ENCODE results near the gene CRYGC. TPM values are rescaled to one million over a fixed set of nuclear protein-coding genes. Genes with fewer than 3 reads are reported as not detected.
"Not testable (repeated sequence)": the region's sequence is repeated elsewhere in the genome, so short reads cannot be mapped to it uniquely, and the experiment has no call there.

Gene CRYGC
- total RNA-seq, 2 donors from 2014 or later = not detected

- DNase-seq (ENCODE audit: low spot score) = no peak
- intact Hi-C loops (cut with DNase I) = no loop called here
Observed at GRCh38 chr2:208099682-208100470, 29.8 kb downstream of the CRYGC start.

GRCh38 chr2:208098701-208099100 is 30.9 kb downstream of the CRYGC start:
- DNase-seq (ENCODE audit: low spot score); intact Hi-C loops (cut with DNase I): not testable (repeated sequence)

- intact Hi-C loops (cut with DNase I) = no loop called here
- DNase-seq (ENCODE audit: low spot score) = no peak
Observed at GRCh38 chr2:208098267-208098666, 31.4 kb downstream of the CRYGC start.

GRCh38 chr2:208097801-208098200 is 31.8 kb downstream of the CRYGC start:
- no peak for DNase-seq (ENCODE audit: low spot score)
- intact Hi-C loops (cut with DNase I) = no loop called here

DNA sequence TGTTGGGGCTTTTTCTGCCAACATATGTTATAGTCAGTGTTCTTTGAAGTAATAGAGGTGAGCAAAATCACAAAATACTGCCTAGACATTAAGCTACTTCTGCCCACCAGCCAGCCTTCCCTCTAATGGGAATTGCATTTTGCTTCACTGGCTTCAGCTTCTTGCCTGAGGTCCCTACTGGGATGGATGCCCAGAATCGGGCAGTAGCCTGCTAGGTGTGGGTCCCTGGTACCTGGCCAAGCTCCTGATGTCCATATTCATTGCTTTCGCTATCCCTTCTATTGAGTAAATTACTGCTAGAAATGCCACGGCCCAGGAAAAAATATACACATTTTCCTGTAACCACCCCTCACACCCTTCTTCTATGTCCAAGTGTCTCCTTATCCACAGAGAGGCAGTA is 32.3 kb downstream of the CRYGC start:
- no peak for DNase-seq (ENCODE audit: low spot score)
- intact Hi-C loops (cut with DNase I) = no loop called here

DNA sequence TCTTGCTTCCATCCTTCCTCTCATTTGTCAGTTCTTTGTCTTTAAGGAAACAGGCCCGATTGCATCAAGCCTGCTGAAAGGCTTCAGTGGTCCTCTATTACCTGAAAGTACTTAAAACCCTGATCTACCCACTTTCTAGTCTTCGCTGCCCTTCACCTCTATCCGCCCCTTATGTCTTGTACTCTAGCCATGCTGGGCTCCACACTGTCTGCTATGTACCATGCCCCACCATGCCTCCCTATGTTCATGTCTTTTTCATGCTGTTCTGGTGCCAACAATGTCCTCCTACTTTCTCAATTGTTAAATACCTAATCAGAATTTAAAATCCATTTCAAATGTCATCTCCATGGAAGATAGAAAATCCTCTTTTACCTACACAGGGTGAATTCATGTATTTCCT is 33.5 kb downstream of the CRYGC start:
- intact Hi-C loops (cut with DNase I) = no loop called here
- no peak for DNase-seq (ENCODE audit: low spot score)

- DNase-seq (ENCODE audit: low spot score) = no peak
- intact Hi-C loops (cut with DNase I) = no loop called here
Observed at GRCh38 chr2:208093128-208093527, 36.5 kb downstream of the CRYGC start.

GRCh38 chr2:208092093-208092832 is 37.4 kb downstream of the CRYGC start:
- DNase-seq (ENCODE audit: low spot score) = no peak
- intact Hi-C loops (cut with DNase I) = no loop called here

DNA sequence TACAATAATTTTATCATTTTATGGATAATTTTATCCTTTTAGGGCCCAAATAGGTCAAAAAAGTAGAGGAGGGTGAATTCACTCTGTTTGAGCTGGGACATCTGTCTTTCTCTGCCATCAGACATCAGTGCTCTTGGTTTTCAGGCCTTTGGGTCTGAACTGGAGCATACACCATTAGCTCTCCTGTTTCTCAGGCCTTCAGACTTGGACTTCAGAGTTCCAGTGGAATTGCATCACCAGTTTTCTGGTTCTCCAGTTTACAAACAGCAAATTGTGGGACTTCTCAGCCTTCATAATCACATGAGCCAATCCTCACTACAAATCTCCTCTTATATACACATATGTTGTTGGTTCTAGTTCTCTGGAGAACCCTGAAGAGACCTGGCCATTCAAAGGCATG is 39.2 kb downstream of the CRYGC start:
- no peak for DNase-seq (ENCODE audit: low spot score)
- intact Hi-C loops (cut with DNase I) = no loop called here

GRCh38 chr2:208086029-208086428 is 43.6 kb downstream of the CRYGC start:
- intact Hi-C loops (cut with DNase I) = no loop called here
- no peak for DNase-seq (ENCODE audit: low spot score)

- DNase-seq (ENCODE audit: low spot score) = no peak
- intact Hi-C loops (cut with DNase I) = no loop called here
Observed at GRCh38 chr2:208083807-208084206, 45.8 kb downstream of the CRYGC start.

Other genes with a start within 250 kb of the CRYGC start
- gene PLEKHM3, start 104.3 kb downstream of the CRYGC start, total RNA-seq = 1 to 10 TPM; 8.9 to 9.8 TPM
- gene CRYGD, start 5.3 kb downstream of the CRYGC start, total RNA-seq = not detected
- gene CRYGB, start 16.3 kb upstream of the CRYGC start, total RNA-seq = not detected
- not detected for gene CRYGA, start 33.8 kb upstream of the CRYGC start, total RNA-seq
- gene C2orf80, start 60.2 kb upstream of the CRYGC start, total RNA-seq = not detected
- 10 to 100 TPM; 46.8 to 81.8 TPM for gene IDH1, start 125.2 kb upstream of the CRYGC start, total RNA-seq
- 10 to 100 TPM; 25.4 to 26.1 TPM for gene PIKFYVE, start 136.4 kb upstream of the CRYGC start, total RNA-seq